K562 (cell line): ENCODE data around the gene PARD3. TPM values are rescaled to one million over a fixed set of nuclear protein-coding genes. Genes with fewer than 3 reads are reported as not detected.

Source experiments
- ATAC-seq: fragments of 200-7000 bp; cut with Tn5 transposase; 3 replicates; pipeline ENCODE4 v1.9.1; 2020; ENCODE audit warnings: moderate library complexity
- BruUV-seq: library from RNA; stranded (reverse); fragments of 400-500 nt; replicated peaks from 2 replicates; lab custom pipeline; 2021; lab: Mats Ljungman, UMichigan
- CTCF ChIA-PET: fragments of 300-600 bp; formaldehyde crosslinking; extraction: SDS; loops from one replicate; lab custom pipeline; 2021; ENCODE audit warnings: low intra/inter-chr PET ratio; lab: Yijun Ruan, JAX
- POLR2A ChIA-PET: fragments of 300-600, 350-650 bp; sonication (Branson Sonifier 250); formaldehyde crosslinking; extraction: SDS; loops from one replicate; lab custom pipeline; 2021; ENCODE audit warnings: antibody characterized with exemption, inconsistent platforms; lab: Yijun Ruan, JAX
- DNase-seq, 4 experiments: peaks; one replicate each; pipeline versions ENCODE4 v3.0.0 to v3.0.0-alpha.2; 2011 to 2018; ENCODE audit warnings: low spot score in 3 of 4, mixed read lengths in 3 of 4; ENCODE audit errors: extremely low read depth in 1 of 4
- FAIRE-seq: peaks from 2 replicates; lab custom pipeline; 2011; peaks lifted over from hg19 to GRCh38; lab: Jason Lieb, UNC
- H2AFZ ChIP-seq: 2 replicates; pipeline ENCODE4 v1.6.0; 2011; ENCODE audit warnings: low read depth, low read length, control low read depth, inconsistent platforms
- H3K27ac ChIP-seq: fragments of 200-600 bp; 3 replicates; pipeline ENCODE4 v1.8.0; 2011; ENCODE audit warnings: low read depth, mild to moderate bottlenecking, control low read depth, inconsistent platforms, low read length, moderate library complexity, mixed read lengths; ENCODE audit errors: extremely low read depth
- H3K27me3 ChIP-seq, 2 experiments: fragments of 300-600 bp in 1 of 2; 2 replicates in 1 of 2; 3 replicates in 1 of 2; pipeline versions ENCODE4 v1.6.0 to v1.8.0; 2011; ENCODE audit warnings: inconsistent platforms in 2 of 2, low read length in 2 of 2, mild to moderate bottlenecking in 1 of 2, mixed read lengths in 1 of 2, moderate library complexity in 1 of 2; ENCODE audit not compliant: control insufficient read depth in 2 of 2, insufficient read depth in 2 of 2
- H3K36me3 ChIP-seq: fragments of 300-600 bp; 3 replicates; pipeline ENCODE4 v1.8.0; 2011; ENCODE audit warnings: mild to moderate bottlenecking, low read length, inconsistent platforms; ENCODE audit not compliant: control insufficient read depth, insufficient read depth
- H3K4me1 ChIP-seq, 2 experiments: fragments of 200-600 bp in 1 of 2; replicated peaks in 1 of 2; 2 replicates in 1 of 2; 3 replicates in 1 of 2; pipeline versions ENCODE4 v1.5.1 to v1.8.0; 2011; ENCODE audit warnings: inconsistent platforms in 2 of 2, low read length in 2 of 2, mild to moderate bottlenecking in 1 of 2, mixed read lengths in 1 of 2, moderate library complexity in 1 of 2; ENCODE audit not compliant: control insufficient read depth in 2 of 2, insufficient read depth in 2 of 2
- H3K4me2 ChIP-seq: 2 replicates; pipeline ENCODE4 v1.6.1; 2011; ENCODE audit warnings: low read length, control low read depth, inconsistent platforms, mixed read lengths; ENCODE audit not compliant: insufficient read depth
- H3K4me3 ChIP-seq: fragments of 200-600 bp; sonication (generic), shearing (Covaris generic); 2 replicates; pipeline ENCODE4 v1.5.1; 2016; ENCODE audit warnings: control low read depth, inconsistent platforms
- H3K79me2 ChIP-seq: fragments of 200-600 bp; 3 replicates; pipeline ENCODE4 v1.8.0; 2011; ENCODE audit warnings: low read length, inconsistent platforms; ENCODE audit not compliant: control insufficient read depth, insufficient read depth
- H3K9ac ChIP-seq, 2 experiments: 2 replicates each; pipeline versions ENCODE4 v1.6.0 to v1.6.1; 2011; ENCODE audit warnings: low read depth in 2 of 2, low read length in 2 of 2, control low read depth in 1 of 2, inconsistent platforms in 1 of 2, mild to moderate bottlenecking in 1 of 2, mixed read lengths in 1 of 2; ENCODE audit not compliant: insufficient read depth in 1 of 2
- H3K9me1 ChIP-seq: one replicate; pipeline ENCODE4 v1.6.0; 2011; ENCODE audit warnings: inconsistent platforms, mild to moderate bottlenecking, low read length, moderate library complexity; ENCODE audit not compliant: control insufficient read depth, insufficient read depth
- H3K9me3 ChIP-seq: replicated peaks from 2 replicates; pipeline ENCODE4 v1.5.1; 2011; ENCODE audit warnings: low read depth, low read length, inconsistent platforms; ENCODE audit not compliant: control insufficient read depth, insufficient read depth
- H4K20me1 ChIP-seq: replicated peaks from 2 replicates; pipeline ENCODE4 v1.6.1; 2011; ENCODE audit warnings: low read length, inconsistent platforms, mixed read lengths; ENCODE audit not compliant: control insufficient read depth, insufficient read depth
- GABPA ChIP-seq: fragments of 200-800 bp; sonication (Bioruptor generic); conservative IDR thresholded peaks from 2 replicates; pipeline ENCODE4 v1.6.1; 2016; ENCODE audit warnings: low read depth, missing genetic modification characterization, missing compliant biosample characterization
- PHF21A ChIP-seq: fragments of 450-650 bp; IDR thresholded peaks from 2 replicates; pipeline ENCODE4 v1.6.1; 2017; ENCODE audit warnings: low read depth, borderline replicate concordance
- SPI1 ChIP-seq: IDR thresholded peaks from 2 replicates; pipeline ENCODE4 v1.6.1; 2011; ENCODE audit warnings: low read depth, low read length, control low read depth, borderline replicate concordance
- STAT6 ChIP-seq: sonication (generic); formaldehyde crosslinking; IDR thresholded peaks from 2 replicates; pipeline ENCODE4 v1.8.1; 2023; ENCODE audit warnings: mild to moderate bottlenecking, missing genetic modification reagents
- TAF7 ChIP-seq: fragments of 450-650 bp; IDR thresholded peaks from 2 replicates; pipeline ENCODE4 v1.6.1; 2016; ENCODE audit warnings: missing genetic modification characterization, missing compliant biosample characterization
- TCFL5 ChIP-seq: fragments of 250-450 bp; sonication (Bioruptor Pico); conservative IDR thresholded peaks from 2 replicates; pipeline ENCODE4 v1.6.1; 2021; ENCODE audit warnings: mild to moderate bottlenecking, moderate library complexity, matching md5 sums
- ZBTB40 ChIP-seq, 2 experiments: fragments of 450-650 bp in 1 of 2; sonication (generic) in 1 of 2; formaldehyde crosslinking in 1 of 2; IDR thresholded peaks; 2 replicates each; pipeline versions ENCODE4 v1.7.1 to v1.9.0; 2016 to 2022; ENCODE audit warnings: inconsistent platforms in 1 of 2, mild to moderate bottlenecking in 1 of 2, missing genetic modification reagents in 1 of 2
- ZNF134 ChIP-seq: fragments of 250-450 bp; sonication (Bioruptor Pico); conservative IDR thresholded peaks from 2 replicates; pipeline ENCODE4 v1.4.0; 2020
- WGBS: fragments of 100-300 bp; shearing (Covaris generic); methylation state at CpG from one replicate; pipeline ENCODE4 v1.1.6; 2016; ENCODE audit warnings: low coverage, mixed read lengths; ENCODE audit not compliant: insufficient coverage; ENCODE audit errors: missing lambda C conversion rate; 5-methylcytosine and 5-hydroxymethylcytosine counted together
- in situ Hi-C: fragments of 300-500 bp; cut with MboI; formaldehyde crosslinking; loops from 4 replicates; pipeline ENCODE4 v1.15.0; 2018; ENCODE audit warnings: inconsistent platforms, mixed read lengths
- intact Hi-C: fragments of 100-400 bp; cut with micrococcal nuclease; formaldehyde crosslinking; loops from 2 replicates; pipeline ENCODE4 v1.14.2; 2022
- polyA plus RNA-seq, 8 experiments: library from polyadenylated mRNA; depleted of rRNA in 4 of 8; stranded (reverse) in 5 of 8; unstranded in 3 of 8; fragments of >200 nt; fragmentation: Nextera tagmentation in 2 of 8; fragmentation: Illumina TruSeq in 1 of 8; extraction: Ambion mirVana in 2 of 8; extraction: Trizol in 1 of 8; gene quantifications; 2 replicates each; pipeline versions ENCODE4 v1.2.1 to v1.2.3, GENCODE V29; 2011 to 2014; ENCODE audit warnings: inconsistent platforms in 1 of 8, missing spikeins in 1 of 8
- total RNA-seq, 7 experiments: library from RNA; depleted of rRNA in 6 of 7; stranded (reverse); fragments of >200 nt in 6 of 7; fragmentation: Illumina TruSeq in 2 of 7; extraction: Trizol in 2 of 7; gene quantifications; 2 replicates each; pipeline versions ENCODE4 v1.2.1 to v1.2.3, GENCODE V29; 2011 to 2021; ENCODE audit warnings: low replicate concordance in 1 of 7

Gene PARD3
- total and polyA plus RNA-seq, 9 of the 15 experiments (the other 6 are each of a cell fraction or from before 2014, with no cell fraction given) = 2.7 to 11.7 (median 7.7) TPM

- no TSS peak for BruUV-seq
Measured at GRCh38 chr10:34415039-34415438, 400.1 kb downstream of the PARD3 start.

More at GRCh38 chr10:34415039-34415438, 400.1 kb downstream of the PARD3 start:
- Histone ChIP-seq H3K9ac (no peak overlapping the region), H3K27me3 (no peaks in the 10 kb centered on the region), H2AFZ (no peak overlapping the region), H3K4me3 (no peak overlapping the region), H3K9me1 (no peaks in the 10 kb centered on the region), H3K4me2 (no peak overlapping the region), H3K79me2 (no peaks in the 10 kb centered on the region), H3K4me1 (no peaks in the 10 kb centered on the region), H3K9me3 (no peaks in the 10 kb centered on the region), H3K27ac (no peak overlapping the region), H3K36me3 (no peaks in the 10 kb centered on the region), H4K20me1 (no peaks in the 10 kb centered on the region)
- POLR2A ChIA-PET = no interaction called here
- ATAC-seq = no peak
- CTCF ChIA-PET = no interaction called here
- TF ChIP-seq ZBTB40 (IDR thresholded peaks at IDR 0.05) (no peak), ZBTB40 (CRISPR knock-in tag; IDR thresholded peaks at IDR 0.05) (no peak), TAF7 (tag) (no peak), STAT6 (CRISPR knock-in tag) (no peak), GABPA (tag) (no peak), PHF21A (no peak), TCFL5 (CRISPR knock-in tag) (no peak), SPI1 (no peak), ZNF134 (CRISPR knock-in tag) (no peak)
- intact Hi-C loops = no loop called here
- in situ Hi-C loops = no loop called here
- 22% methylated on average over 4 of the region's 4 CpGs for WGBS
- FAIRE-seq = no peak
- DNase-seq = no peak
